ENCODE measurements around the gene PTPRJ. TPM values are rescaled to one million over a fixed set of nuclear protein-coding genes. Genes with fewer than 3 reads are reported as not detected.

PTPRJ gene
- polyA plus RNA-seq, 1 donor (not counting 4 experiments of a cell fraction or from before 2014, with no cell fraction given) = 0.84 TPM

DNA sequence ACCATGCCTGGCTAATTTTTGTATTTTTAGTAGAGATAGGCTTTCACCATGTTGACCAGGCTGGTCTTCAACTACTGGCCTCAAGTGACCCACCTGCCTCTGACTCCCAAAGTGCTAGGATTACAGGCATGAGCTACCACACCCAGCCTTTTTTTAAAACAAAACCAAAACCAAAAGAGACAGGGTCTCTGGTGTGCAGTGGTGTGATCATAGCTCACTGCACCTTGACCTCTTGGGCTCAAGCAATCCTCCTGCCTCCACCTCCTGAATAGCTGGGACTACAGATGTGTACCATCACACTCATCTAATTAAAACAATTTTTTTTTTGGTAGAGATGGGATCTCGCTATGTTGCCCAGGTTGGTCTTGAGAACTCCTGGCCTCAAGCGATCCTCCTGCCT is 77.7 kb downstream of the PTPRJ start:
- dilution Hi-C loops (cut with MboI; ENCODE audit: extremely low pct_ligation_motif_present, low sequenced_read_pairs) = no loop called here
- no peak for FAIRE-seq
- no peaks in the 10 kb centered on the region for H3K36me3 ChIP-seq (ENCODE audit: control insufficient read depth in 2 of 2, extremely low read depth in 1 of 2, insufficient read depth in 2 of 2, low read length in 2 of 2)

DNA sequence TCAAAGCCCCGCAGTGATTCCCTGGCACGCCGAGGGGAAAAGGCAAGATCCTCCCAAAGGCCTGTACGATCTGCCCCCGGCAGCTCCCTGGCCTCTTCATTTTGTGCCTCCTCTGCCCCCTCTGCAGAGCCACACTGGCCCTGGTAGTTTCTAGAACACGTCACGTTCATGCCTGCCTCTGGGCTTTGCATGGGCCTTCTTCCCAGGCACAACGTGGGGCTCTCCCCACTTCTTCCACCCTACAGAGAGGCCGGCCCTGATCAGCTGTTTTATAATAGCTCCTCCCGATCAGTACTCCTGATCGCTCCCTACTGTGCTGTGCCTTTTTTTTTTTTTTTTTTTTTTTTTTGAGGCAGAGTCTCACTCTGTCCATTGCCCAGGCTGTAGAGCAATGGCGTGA is 78.4 kb downstream of the PTPRJ start:
- no peak for TF ChIP-seq EZH2 (IDR thresholded peaks at IDR 0.05; ENCODE audit: low read length)
- TF ChIP-seq, protein P1, sequence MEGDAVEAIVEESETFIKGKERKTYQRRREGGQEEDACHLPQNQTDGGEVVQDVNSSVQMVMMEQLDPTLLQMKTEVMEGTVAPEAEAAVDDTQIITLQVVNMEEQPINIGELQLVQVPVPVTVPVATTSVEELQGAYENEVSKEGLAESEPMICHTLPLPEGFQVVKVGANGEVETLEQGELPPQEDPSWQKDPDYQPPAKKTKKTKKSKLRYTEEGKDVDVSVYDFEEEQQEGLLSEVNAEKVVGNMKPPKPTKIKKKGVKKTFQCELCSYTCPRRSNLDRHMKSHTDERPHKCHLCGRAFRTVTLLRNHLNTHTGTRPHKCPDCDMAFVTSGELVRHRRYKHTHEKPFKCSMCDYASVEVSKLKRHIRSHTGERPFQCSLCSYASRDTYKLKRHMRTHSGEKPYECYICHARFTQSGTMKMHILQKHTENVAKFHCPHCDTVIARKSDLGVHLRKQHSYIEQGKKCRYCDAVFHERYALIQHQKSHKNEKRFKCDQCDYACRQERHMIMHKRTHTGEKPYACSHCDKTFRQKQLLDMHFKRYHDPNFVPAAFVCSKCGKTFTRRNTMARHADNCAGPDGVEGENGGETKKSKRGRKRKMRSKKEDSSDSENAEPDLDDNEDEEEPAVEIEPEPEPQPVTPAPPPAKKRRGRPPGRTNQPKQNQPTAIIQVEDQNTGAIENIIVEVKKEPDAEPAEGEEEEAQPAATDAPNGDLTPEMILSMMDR (optimal IDR thresholded peaks at IDR 0.05 in 1 of 3, IDR thresholded peaks at IDR 0.05 in 1 of 3, conservative IDR thresholded peaks at IDR 0.05 in 1 of 3; ENCODE audit: extremely low read depth in 1 of 3, insufficient read depth in 2 of 3, low read length in 3 of 3) = no peak

More for the DNA sequence above, 77.7 kb downstream of the PTPRJ start:
- Histone ChIP-seq H3K9ac (ENCODE audit: control insufficient read depth, extremely low read depth, insufficient read depth, low read length) (no peak overlapping the region), H3K4me1 (ENCODE audit: control insufficient read depth, extremely low read depth, insufficient read depth, low read length) (peaks cover 6% of the 10 kb centered on the region), H3K4me2 (ENCODE audit: control insufficient read depth, extremely low read depth, insufficient read depth, low read depth, low read length) (no peak overlapping the region), H3K9me3 (ENCODE audit: control insufficient read depth, low read depth, low read length) (no peaks in the 10 kb centered on the region), H3K4me3 (ENCODE audit: control insufficient read depth in 2 of 3, extremely low read depth in 1 of 3, insufficient read depth in 2 of 3, low read depth in 1 of 3, low read length in 3 of 3) (no peak overlapping the region), H3K27ac (ENCODE audit: control insufficient read depth, insufficient read depth, low read length) (no peak overlapping the region), H3K79me2 (ENCODE audit: control insufficient read depth, insufficient read depth, low read length) (no peaks in the 10 kb centered on the region), H3K27me3 (ENCODE audit: control insufficient read depth, extremely low read depth, insufficient read depth, low read length) (no peaks in the 10 kb centered on the region), H3K9me1 (ENCODE audit: control insufficient read depth, extremely low read depth, insufficient read depth, low read length) (no peaks in the 10 kb centered on the region), H4K20me1 (ENCODE audit: control insufficient read depth, extremely low read depth, insufficient read depth, low read length) (no peaks in the 10 kb centered on the region), H2AFZ (ENCODE audit: control insufficient read depth, low read length) (no peak overlapping the region)
- TF ChIP-seq, protein P1 (optimal IDR thresholded peaks at IDR 0.05 in 1 of 3, IDR thresholded peaks at IDR 0.05 in 1 of 3, conservative IDR thresholded peaks at IDR 0.05 in 1 of 3; ENCODE audit: extremely low read depth in 1 of 3, insufficient read depth in 2 of 3, low read length in 3 of 3) = no peak
- no peak for TF ChIP-seq EZH2 (IDR thresholded peaks at IDR 0.05; ENCODE audit: low read length)
- no peak for DNase-seq (ENCODE audit: low read depth, low spot score)

More for the DNA sequence above, 78.4 kb downstream of the PTPRJ start:
- no peak for DNase-seq (ENCODE audit: low read depth, low spot score)
- Histone ChIP-seq H3K79me2 (ENCODE audit: control insufficient read depth, insufficient read depth, low read length) (no peaks in the 10 kb centered on the region), H3K36me3 (ENCODE audit: control insufficient read depth in 2 of 2, extremely low read depth in 1 of 2, insufficient read depth in 2 of 2, low read length in 2 of 2) (no peaks in the 10 kb centered on the region), H3K9ac (ENCODE audit: control insufficient read depth, extremely low read depth, insufficient read depth, low read length) (no peak overlapping the region), H4K20me1 (ENCODE audit: control insufficient read depth, extremely low read depth, insufficient read depth, low read length) (no peaks in the 10 kb centered on the region), H3K27me3 (ENCODE audit: control insufficient read depth, extremely low read depth, insufficient read depth, low read length) (no peaks in the 10 kb centered on the region), H2AFZ (ENCODE audit: control insufficient read depth, low read length) (no peak overlapping the region), H3K4me2 (ENCODE audit: control insufficient read depth, extremely low read depth, insufficient read depth, low read depth, low read length) (no peak overlapping the region), H3K9me1 (ENCODE audit: control insufficient read depth, extremely low read depth, insufficient read depth, low read length) (no peaks in the 10 kb centered on the region), H3K27ac (ENCODE audit: control insufficient read depth, insufficient read depth, low read length) (no peak overlapping the region), H3K9me3 (ENCODE audit: control insufficient read depth, low read depth, low read length) (no peaks in the 10 kb centered on the region), H3K4me3 (ENCODE audit: control insufficient read depth in 2 of 3, extremely low read depth in 1 of 3, insufficient read depth in 2 of 3, low read depth in 1 of 3, low read length in 3 of 3) (no peak overlapping the region), H3K4me1 (ENCODE audit: control insufficient read depth, extremely low read depth, insufficient read depth, low read length) (peaks cover 9% of the 10 kb centered on the region)
- no peak for FAIRE-seq
- dilution Hi-C loops (cut with MboI; ENCODE audit: extremely low pct_ligation_motif_present, low sequenced_read_pairs) = no loop called here
